ENCODE data around the gene PTPRD. TPM values are rescaled to one million over a fixed set of nuclear protein-coding genes. Genes with fewer than 3 reads are reported as not detected.

Gene PTPRD
- total RNA-seq, 1 donor from 2014 or later = 139 TPM

GRCh38 chr9:10003047-10003446, 609.8 kb downstream of the PTPRD start:
- TF ChIP-seq CTCF (conservative IDR thresholded peaks at IDR 0.05) = no peak
- Mint-ChIP-seq H3K27ac (ENCODE audit: unreplicated experiment) (no peak overlapping the region), H3K27me3 (ENCODE audit: low read depth) (no peaks in the 10 kb centered on the region), H3K9me3 (no peaks in the 10 kb centered on the region), H3K4me3 (no peak overlapping the region), H3K4me1 (peaks cover 5% of the 10 kb centered on the region), H3K36me3 (ENCODE audit: low read depth) (no peaks in the 10 kb centered on the region)
- no peak for DNase-seq (ENCODE audit: low read depth, low spot score)

GRCh38 chr9:10000669-10001068, 612.1 kb downstream of the PTPRD start:
- H3K9me3 Mint-ChIP-seq = no peaks in the 10 kb centered on the region
- no peaks in the 10 kb centered on the region for H3K36me3 Mint-ChIP-seq (ENCODE audit: low read depth)
- no peak overlapping the region for H3K27ac Mint-ChIP-seq (ENCODE audit: unreplicated experiment)
- no peak for DNase-seq (ENCODE audit: low read depth, low spot score)
- peaks cover 5% of the 10 kb centered on the region for H3K4me1 Mint-ChIP-seq
- no peaks in the 10 kb centered on the region for H3K27me3 Mint-ChIP-seq (ENCODE audit: low read depth)
- no peak for TF ChIP-seq CTCF (conservative IDR thresholded peaks at IDR 0.05)
- no peak overlapping the region for H3K4me3 Mint-ChIP-seq

GRCh38 chr9:9998491-9999287, 614.1 kb downstream of the PTPRD start:
- Mint-ChIP-seq H3K4me3 (no peak overlapping the region), H3K4me1 (peaks cover 5% of the 10 kb centered on the region), H3K36me3 (ENCODE audit: low read depth) (no peaks in the 10 kb centered on the region), H3K27me3 (ENCODE audit: low read depth) (no peaks in the 10 kb centered on the region), H3K27ac (ENCODE audit: unreplicated experiment) (no peak overlapping the region), H3K9me3 (no peaks in the 10 kb centered on the region)
- no peak for DNase-seq (ENCODE audit: low read depth, low spot score)
- TF ChIP-seq CTCF (conservative IDR thresholded peaks at IDR 0.05) = peak; percentile 57

GRCh38 chr9:9997585-9997984, 615.2 kb downstream of the PTPRD start:
- Mint-ChIP-seq H3K36me3 (ENCODE audit: low read depth) (no peaks in the 10 kb centered on the region), H3K9me3 (no peaks in the 10 kb centered on the region), H3K27ac (ENCODE audit: unreplicated experiment) (no peak overlapping the region), H3K27me3 (ENCODE audit: low read depth) (no peaks in the 10 kb centered on the region), H3K4me1 (peaks cover 5% of the 10 kb centered on the region), H3K4me3 (no peak overlapping the region)
- no peak for TF ChIP-seq CTCF (conservative IDR thresholded peaks at IDR 0.05)
- no peak for DNase-seq (ENCODE audit: low read depth, low spot score)

GRCh38 chr9:9996259-9996658, 616.5 kb downstream of the PTPRD start:
- Mint-ChIP-seq H3K27ac (ENCODE audit: unreplicated experiment) (no peak overlapping the region), H3K27me3 (ENCODE audit: low read depth) (no peaks in the 10 kb centered on the region), H3K4me1 (peaks cover 5% of the 10 kb centered on the region), H3K9me3 (no peaks in the 10 kb centered on the region), H3K36me3 (ENCODE audit: low read depth) (no peaks in the 10 kb centered on the region), H3K4me3 (no peak overlapping the region)
- no peak for TF ChIP-seq CTCF (conservative IDR thresholded peaks at IDR 0.05)
- DNase-seq (ENCODE audit: low read depth, low spot score) = no peak

Data from neural crest cell (in vitro differentiated cells).